Measurements from ENCODE around the gene UBTF. TPM values are rescaled to one million over a fixed set of nuclear protein-coding genes. Genes with fewer than 3 reads are reported as not detected.

Gene UBTF
- total and polyA plus RNA-seq, 2 donors (not counting 1 experiment from before 2014, with no cell fraction given) = 43.1 to 179 TPM

DNA sequence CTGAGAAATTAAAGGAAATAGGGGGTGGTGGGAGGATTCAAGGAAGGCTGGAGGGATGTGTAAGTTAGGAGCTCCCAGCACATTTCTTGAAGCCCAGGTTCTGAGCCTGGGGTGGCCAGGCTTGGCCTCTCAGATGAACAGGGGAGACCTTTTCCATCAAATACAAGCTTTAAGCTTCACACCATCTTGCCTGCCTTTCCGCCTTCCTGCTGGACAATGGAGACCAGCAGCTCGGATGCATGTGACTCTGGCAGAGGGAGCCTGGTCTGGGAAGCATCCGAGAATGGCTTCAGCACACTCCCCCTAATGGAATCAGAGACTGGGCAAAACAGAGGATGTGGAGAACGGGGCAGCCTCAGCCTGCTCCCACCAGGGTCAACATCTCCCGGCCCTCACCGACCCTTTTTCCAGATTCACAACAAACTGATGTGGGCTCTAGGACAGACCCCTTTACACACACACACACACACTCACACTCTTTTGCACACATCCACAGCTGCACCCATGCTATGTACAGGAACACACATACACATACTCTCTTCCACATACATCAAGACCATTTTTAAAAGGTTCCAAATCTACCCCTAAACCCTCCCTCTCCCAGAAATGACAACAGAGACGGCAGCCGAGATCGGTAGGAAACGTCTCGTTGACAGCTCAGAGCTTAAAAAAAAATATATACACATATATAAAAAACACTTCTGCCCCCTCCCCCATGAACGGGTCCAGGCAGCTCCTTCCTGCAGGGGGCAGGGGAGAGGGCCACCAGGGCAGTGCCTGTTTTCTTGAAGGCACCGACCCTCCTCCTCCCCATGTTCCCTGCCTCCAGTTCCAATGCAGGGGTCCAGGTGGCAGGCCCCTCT, 13.3 kb downstream of the UBTF start:
- POLR2A ChIA-PET = no interaction called here
- H3K79me2 ChIP-seq (ENCODE audit: control insufficient read depth, insufficient read depth, low read length) = peaks cover 21% of the 10 kb centered on the region
- no peak overlapping the region for H3K4me3 Mint-ChIP-seq

More for the DNA sequence above, 13.3 kb downstream of the UBTF start:
- Histone ChIP-seq H3K4me1 (ENCODE audit: control insufficient read depth in 2 of 2, insufficient read depth in 2 of 2, low read length in 2 of 2) (peaks cover 24 to 34% of the 10 kb centered on the region in 2 donors), H3K4me2 (replicated peaks; ENCODE audit: low read depth, low read length, poor library complexity, severe bottlenecking) (no peak overlapping the region), H3K9me3 (ENCODE audit: control extremely low read depth in 1 of 3, control insufficient read depth in 2 of 3, insufficient read depth in 1 of 3, low read length in 2 of 3) (no peaks in the 10 kb centered on the region), H3K9ac (ENCODE audit: low read length) (no peak overlapping the region), H3K4me3 (ENCODE audit: control extremely low read depth in 1 of 5, extremely low read depth in 1 of 5, insufficient read depth in 1 of 5, low read depth in 2 of 5, low read length in 4 of 5) (no peak overlapping the region), H3K27ac (ENCODE audit: low read length in 2 of 2) (no peak overlapping the region), H4K20me1 (ENCODE audit: control insufficient read depth, insufficient read depth, low read length, poor library complexity, severe bottlenecking) (peaks cover 33% of the 10 kb centered on the region), H3K36me3 (replicated peaks in 1 of 2; ENCODE audit: control extremely low read depth in 1 of 2, control insufficient read depth in 1 of 2, extremely low read depth in 1 of 2, insufficient read depth in 2 of 2, low read length in 1 of 2) (peaks cover 0 to 45% of the 10 kb centered on the region in 2 experiments), H2AFZ (ENCODE audit: insufficient read depth, low read depth, low read length, poor library complexity, severe bottlenecking) (no peak overlapping the region), H3K27me3 (replicated peaks in 1 of 4; ENCODE audit: control extremely low read depth in 1 of 4, control insufficient read depth in 3 of 4, insufficient read depth in 4 of 4, low read length in 3 of 4) (no peaks in the 10 kb centered on the region)
- Mint-ChIP-seq H3K9me3 (ENCODE audit: insufficient read depth) (no peaks in the 10 kb centered on the region), H3K27me3 (no peaks in the 10 kb centered on the region), H3K27ac (peak overlapping the region; percentile 27), H3K4me1 (peaks cover 34% of the 10 kb centered on the region)
- TF ChIP-seq CTCF (IDR thresholded peaks at IDR 0.05) (no peak), EZH2 (IDR thresholded peaks at IDR 0.05; ENCODE audit: borderline replicate concordance, insufficient read depth, low read depth, low read length, poor library complexity, severe bottlenecking) (no peak)
- WGBS (ENCODE audit: insufficient coverage) = 79% methylated on average over 6 of the region's 13 CpGs
- intact Hi-C loops (cut with micrococcal nuclease) = no loop called here
- CTCF ChIA-PET = interaction anchor here (0.7 to 3.5 kb wide), 9 partner anchors 10 to 154 kb away, joined by 3 to 15 read pairs (median 3); partner anchors contain the start of genes GRN and SLC25A39
- ATAC-seq (ENCODE audit: low read depth) (no peak), DNase-seq (no peak)

All from B cell (primary cell).